ES-I3 (cell line): Measurements from ENCODE around the gene UBE2C.
"Not testable (repeated sequence)": the region's sequence is repeated elsewhere in the genome, so short reads cannot be mapped to it uniquely, and the experiment has no call there.

Experiments
- H3K36me3 ChIP-seq: 2 replicates; pipeline ENCODE4 v1.6.1; 2013; ENCODE audit warnings: mild to moderate bottlenecking, low read length, control low read depth, moderate library complexity; ENCODE audit not compliant: insufficient read depth
- H3K4me1 ChIP-seq: 2 replicates; pipeline ENCODE4 v1.6.1; 2013; ENCODE audit warnings: mild to moderate bottlenecking, control low read depth, low read length; ENCODE audit not compliant: insufficient read depth
- H3K9ac ChIP-seq: 2 replicates; pipeline ENCODE4 v1.6.1; 2013; ENCODE audit warnings: low read depth, mild to moderate bottlenecking, low read length, moderate library complexity
- H3K9me3 ChIP-seq: 2 replicates; pipeline ENCODE4 v1.6.1; 2013; ENCODE audit warnings: mild to moderate bottlenecking, low read length, moderate library complexity; ENCODE audit not compliant: control insufficient read depth, insufficient read depth

The UBE2C gene

DNA sequence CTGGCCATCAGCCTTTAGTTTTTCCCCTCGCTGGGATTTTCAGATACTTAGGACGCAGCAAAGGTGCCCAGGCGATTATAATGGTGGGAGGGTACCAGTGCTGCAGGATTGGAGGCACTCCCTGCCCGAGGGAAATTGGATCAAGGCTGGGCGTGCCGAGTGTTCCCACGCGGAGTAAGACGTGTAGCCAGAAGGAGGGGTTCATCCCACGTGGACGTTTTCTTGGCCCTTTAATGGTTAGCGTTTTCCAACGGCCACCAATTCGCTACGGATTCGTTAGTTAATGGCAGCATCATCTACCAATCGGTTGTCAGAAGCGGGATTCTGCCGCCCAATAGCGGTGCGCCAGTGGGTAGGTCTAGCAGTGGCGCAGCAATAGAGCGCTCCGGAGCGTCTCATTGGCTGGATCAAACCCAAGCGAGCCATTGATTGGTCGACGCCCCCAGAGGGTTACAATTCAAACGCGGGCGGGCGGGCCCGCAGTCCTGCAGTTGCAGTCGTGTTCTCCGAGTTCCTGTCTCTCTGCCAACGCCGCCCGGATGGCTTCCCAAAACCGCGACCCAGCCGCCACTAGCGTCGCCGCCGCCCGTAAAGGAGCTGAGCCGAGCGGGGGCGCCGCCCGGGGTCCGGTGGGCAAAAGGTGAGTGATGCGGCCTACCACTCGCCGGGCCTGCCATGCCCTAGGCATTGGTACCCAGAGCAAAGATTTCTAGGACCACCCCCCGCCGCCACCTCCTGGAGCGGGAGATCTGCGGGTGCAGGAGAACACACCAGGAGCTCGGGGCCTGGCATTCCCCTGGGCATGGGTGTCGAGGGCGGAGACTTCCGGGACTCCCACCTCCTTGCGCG is at the start of gene UBE2C:
Gene UBE2C, plus strand, starts transcription at position 488 of the 849 bp plus-strand sequence. Its CDS starts 52 bp downstream, at position 540.
- peak within 1 kb of the TSS; percentile 97 for H3K9ac ChIP-seq
- H3K9me3 ChIP-seq = no peaks in the 10 kb centered on the region
- H3K36me3 ChIP-seq = peaks cover 9% of the 10 kb centered on the region
- peaks cover 9% of the 10 kb centered on the region; the same call in 1 of the 2 replicates for H3K4me1 ChIP-seq

DNA sequence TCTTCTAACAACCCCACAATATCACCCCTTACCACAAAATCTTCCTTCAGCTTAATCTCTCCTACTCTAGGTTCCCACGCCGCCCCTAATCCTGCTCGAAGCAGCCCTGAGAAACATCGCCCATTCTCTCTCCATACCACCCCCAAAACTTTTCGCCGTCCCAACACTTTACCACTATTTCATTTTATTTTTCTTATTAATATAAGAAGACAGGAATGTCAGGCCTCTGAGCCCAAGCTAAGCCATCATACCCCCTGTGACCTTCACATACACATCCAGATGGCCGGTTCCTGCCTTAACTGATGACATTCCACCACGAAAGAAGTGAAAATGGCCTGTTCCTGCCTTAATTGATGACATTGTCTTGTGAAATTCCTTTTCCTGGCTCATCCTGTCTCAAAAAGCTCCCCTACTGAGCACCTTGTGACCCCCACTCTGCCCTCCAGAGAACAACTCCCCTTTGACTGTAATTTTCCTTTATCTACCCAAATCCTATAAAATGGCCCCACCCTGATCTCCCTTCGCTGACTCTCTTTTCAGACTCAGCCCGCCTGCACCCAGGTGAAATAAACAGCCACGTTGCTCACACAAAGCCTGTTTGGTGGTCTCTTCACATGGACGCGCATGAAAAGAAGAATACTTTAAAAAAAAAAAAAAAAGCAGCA is 47.7 kb upstream of the UBE2C start:
- H3K9ac ChIP-seq = peak overlapping the region; percentile 19
- H3K4me1 ChIP-seq = peaks cover 30% of the 10 kb centered on the region
- H3K36me3 ChIP-seq, H3K9me3 ChIP-seq: not testable (repeated sequence)

DNA sequence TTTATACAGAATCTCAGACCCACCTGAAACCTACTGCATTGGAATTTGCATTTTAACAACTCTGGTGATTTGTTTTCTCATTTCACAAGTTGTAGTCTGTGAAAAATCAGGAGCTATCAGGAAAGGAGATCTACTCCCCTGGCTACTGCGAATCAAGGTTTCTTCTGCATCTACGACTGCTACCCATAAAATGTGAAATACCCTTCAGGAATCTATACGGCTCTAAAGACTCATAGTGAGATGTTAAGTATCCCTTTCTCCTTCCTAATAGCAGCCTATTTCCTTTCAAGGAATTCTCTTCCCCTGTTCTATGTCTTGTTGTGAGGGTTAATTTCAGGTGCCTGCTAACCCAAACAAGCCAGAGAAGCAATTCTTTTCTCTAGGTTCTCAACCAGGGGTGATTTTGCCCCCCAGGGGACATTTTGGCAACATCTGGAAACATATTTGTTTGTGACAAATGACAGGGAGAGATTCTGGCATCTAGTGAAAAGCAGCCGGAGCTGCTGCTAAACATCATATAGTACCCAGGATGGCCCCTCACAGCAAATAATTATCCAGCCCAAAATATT is 47.1 kb upstream of the UBE2C start:
- Histone ChIP-seq H3K36me3 (no peaks in the 10 kb centered on the region), H3K9ac (peak overlapping the region; percentile 19), H3K4me1 (peaks cover 30% of the 10 kb centered on the region), H3K9me3 (peaks cover 4% of the 10 kb centered on the region; the same call in 1 of the 2 replicates)

DNA sequence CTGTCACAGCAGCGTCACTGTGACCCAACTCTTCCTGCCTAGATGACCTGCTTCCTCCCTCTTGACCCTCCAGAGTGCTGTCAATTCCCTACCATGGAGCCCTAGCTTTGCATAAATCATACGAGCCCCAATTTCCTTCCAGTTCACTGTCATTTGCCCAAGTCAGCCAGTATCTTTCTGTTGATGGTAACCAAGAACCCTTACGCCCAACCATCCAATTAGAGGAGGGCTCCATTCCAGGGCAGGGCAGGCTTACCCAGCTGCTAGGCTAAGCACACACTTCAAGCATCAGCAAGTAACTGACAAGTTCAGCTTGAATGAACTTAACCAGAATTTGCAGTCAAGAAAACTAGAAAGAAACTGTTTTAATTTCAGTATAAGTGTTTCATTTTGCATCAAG is 46.5 kb upstream of the UBE2C start:
- no peaks in the 10 kb centered on the region for H3K36me3 ChIP-seq
- H3K9ac ChIP-seq = peak overlapping the region; percentile 19; the same call in 1 of the 2 replicates
- 0 out of 2 replicates have a peak, but pooled peaks cover 2% of the 10 kb centered on the region for H3K9me3 ChIP-seq
- H3K4me1 ChIP-seq = peaks cover 32% of the 10 kb centered on the region

DNA sequence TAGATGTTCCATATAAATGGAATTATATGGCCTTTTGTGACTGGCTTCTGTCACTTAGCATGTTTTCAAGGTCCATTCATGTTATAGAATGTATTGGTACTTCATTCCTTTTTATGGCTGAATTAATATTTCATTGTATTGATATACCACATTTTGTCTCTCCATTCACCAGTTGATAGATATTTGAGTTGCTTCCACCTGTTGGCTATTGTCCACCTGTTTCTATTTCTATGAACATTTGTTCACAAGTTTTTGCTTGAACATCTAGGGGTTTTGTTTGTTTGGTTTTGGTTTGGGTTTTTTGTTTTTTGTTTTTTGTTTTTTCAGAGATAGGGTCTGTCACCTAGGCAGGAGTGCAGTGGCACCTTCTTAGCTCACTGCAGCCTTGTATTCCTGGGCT is 44.0 kb upstream of the UBE2C start:
- H3K4me1 ChIP-seq = peaks cover 33% of the 10 kb centered on the region
- H3K9me3 ChIP-seq = no peaks in the 10 kb centered on the region
- no peaks in the 10 kb centered on the region for H3K36me3 ChIP-seq
- no peak overlapping the region for H3K9ac ChIP-seq

DNA sequence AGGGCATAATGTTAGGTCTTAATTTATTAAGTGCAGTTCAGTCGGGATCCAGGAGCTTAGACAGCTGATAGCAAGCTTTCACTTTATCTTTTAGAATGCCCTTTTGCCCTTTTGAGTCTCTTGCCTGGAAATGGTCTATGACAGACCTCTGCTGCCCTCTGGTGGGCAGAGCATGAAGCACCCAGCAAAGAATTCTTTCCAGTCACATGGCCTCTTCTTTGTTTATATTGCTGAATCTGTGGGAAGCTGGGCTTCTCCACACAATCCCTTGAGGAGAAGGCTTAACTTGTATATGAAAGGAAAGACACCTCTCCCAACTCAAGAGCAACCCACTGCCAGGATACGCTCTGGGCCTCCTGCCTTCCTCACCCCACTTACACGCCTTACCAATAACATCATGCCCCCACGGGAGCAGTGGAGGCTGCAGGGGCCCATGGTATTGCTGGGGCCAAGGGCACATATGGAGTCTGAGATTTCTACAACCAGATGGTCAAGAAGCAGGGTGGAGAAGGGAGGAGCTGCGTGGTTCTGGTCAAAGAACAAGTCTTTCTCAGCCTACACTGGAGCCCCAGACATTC is 41.2 kb upstream of the UBE2C start:
- Histone ChIP-seq H3K36me3 (no peaks in the 10 kb centered on the region), H3K9me3 (no peaks in the 10 kb centered on the region), H3K9ac (0 out of 2 replicates have a peak overlapping the region, but pooled peaks have one; percentile 11)

DNA sequence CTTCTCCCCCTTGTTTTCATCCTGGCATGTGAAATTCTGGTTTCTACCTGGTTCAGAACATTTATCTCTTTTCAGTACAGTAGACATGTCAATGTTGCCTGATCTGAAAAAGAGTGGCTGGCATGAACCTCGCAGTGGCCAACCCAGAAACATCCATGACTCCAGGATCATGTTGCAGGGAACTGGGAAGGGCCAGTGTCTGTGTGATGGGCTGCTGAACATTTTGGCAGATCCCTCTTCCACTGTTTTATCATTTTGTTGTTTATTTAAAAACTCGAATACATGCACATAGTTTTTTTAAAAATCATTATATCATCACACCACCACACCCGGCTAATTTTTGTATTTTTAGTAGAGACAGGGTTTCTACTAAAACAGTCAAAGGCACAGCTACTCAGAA is 39.8 kb upstream of the UBE2C start:
- Histone ChIP-seq H3K9me3 (no peaks in the 10 kb centered on the region), H3K36me3 (no peaks in the 10 kb centered on the region), H3K9ac (no peak overlapping the region), H3K4me1 (peaks cover 4% of the 10 kb centered on the region)

More for the DNA sequence above, 41.2 kb upstream of the UBE2C start:
- H3K4me1 ChIP-seq = peaks cover 18% of the 10 kb centered on the region

DNA sequence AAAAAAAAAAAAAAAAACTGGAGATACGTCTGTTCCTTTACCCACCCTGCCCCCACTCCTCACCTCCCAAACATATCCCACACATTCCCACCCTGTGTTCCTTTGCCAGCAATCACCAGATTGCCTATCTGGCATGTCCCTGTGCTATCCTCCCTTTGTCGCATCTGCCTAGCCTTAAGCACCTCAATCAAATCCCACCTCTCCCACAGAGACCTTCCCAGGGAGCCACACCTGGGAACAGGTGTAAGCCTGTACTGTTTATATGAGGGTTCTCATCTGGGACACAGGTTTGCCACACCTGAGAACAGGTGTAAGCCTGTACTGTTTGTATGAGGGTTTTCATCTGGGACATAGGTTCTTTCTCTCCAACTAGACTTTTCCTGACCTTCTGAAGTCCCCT is 37.5 kb upstream of the UBE2C start:
- Histone ChIP-seq H3K9ac (no peak overlapping the region), H3K36me3 (no peaks in the 10 kb centered on the region), H3K9me3 (no peaks in the 10 kb centered on the region), H3K4me1 (peaks cover 3% of the 10 kb centered on the region; the same call in 1 of the 2 replicates)

DNA sequence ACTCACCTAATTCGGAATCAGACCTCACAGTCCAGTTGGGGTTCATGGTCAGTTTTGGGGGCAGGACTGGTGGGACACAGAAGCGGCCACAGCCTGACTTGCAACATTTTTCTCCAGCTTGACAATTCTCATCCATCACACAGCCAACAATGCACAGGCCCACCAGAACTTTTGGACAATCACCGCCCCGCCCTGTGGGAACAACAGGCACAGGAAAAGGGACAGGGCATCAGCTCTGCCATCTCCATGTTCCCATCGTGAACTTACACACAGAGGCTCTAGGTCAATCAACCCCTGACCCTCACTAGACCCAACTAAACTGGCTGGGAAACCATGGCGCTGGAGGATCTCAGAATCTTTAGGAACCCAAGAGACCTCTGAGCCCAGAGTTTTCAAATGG is 37.0 kb upstream of the UBE2C start:
- peaks cover 3% of the 10 kb centered on the region; the same call in 1 of the 2 replicates for H3K4me1 ChIP-seq
- no peaks in the 10 kb centered on the region for H3K9me3 ChIP-seq
- H3K9ac ChIP-seq = no peak overlapping the region
- no peaks in the 10 kb centered on the region for H3K36me3 ChIP-seq

DNA sequence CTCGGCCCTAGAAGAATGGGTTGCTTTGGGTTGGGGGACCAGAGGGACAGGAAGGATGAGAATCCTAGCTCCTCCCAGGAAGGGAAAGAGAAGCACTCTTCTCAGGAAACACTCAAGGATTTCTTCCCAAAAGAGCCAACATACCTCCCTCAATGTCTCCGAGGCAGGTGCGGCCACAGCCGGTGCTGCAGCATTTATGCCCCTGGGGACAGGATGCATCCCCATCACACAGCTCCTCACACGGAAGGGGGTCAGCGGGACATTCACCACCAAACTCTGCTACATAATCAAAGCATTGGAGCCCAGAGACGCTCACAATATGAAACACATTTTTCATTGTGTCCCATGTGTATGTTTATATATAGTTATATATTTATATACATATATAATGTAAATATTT is 35.5 kb upstream of the UBE2C start:
- H3K9ac ChIP-seq = no peak overlapping the region
- no peaks in the 10 kb centered on the region for H3K9me3 ChIP-seq
- no peaks in the 10 kb centered on the region for H3K36me3 ChIP-seq
- no peaks in the 10 kb centered on the region for H3K4me1 ChIP-seq

DNA sequence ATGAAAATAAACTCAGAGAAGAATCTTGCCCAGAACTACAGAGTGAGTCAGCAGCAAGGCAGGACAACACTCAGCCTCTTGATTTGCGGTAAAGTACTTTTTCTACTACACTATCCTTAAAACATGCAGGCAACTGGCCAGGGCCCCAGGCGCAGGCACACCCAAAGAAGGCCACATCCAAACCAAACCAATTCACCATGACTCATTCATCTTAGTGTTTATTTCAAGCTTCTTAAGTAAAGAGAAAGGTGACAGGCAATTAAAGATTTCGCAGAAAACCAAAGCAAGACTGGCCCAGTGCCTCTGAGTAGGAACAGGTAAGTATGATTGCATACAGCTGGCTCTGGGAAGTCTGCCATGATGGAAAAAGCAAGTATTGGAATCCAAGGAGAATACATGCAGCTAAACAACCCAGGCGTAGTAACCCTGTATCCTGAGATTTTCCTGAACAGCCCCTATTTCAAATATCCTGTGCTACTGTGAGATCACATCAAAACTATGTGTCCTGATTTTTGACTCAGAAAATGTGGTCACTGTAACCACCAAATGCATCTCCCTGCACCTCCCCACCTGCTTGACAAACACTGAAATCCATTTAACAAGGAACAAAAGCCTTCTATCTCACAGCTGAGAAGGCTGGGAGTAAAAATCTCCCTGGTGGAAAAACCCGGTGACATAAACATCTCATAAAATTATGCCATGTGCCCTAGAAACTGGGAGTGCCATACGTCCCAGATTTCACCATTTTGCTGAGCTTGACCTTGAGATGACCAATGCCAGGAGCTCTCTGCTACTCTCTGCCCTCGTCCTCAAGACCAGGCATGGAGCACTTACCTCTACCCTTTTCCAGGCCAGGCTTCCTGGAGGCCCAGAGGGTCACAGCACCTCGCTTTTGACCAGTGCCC is 33.2 kb upstream of the UBE2C start:
- no peaks in the 10 kb centered on the region for H3K4me1 ChIP-seq
- H3K9me3 ChIP-seq = no peaks in the 10 kb centered on the region
- H3K36me3 ChIP-seq = no peaks in the 10 kb centered on the region
- H3K9ac ChIP-seq = no peak overlapping the region

DNA sequence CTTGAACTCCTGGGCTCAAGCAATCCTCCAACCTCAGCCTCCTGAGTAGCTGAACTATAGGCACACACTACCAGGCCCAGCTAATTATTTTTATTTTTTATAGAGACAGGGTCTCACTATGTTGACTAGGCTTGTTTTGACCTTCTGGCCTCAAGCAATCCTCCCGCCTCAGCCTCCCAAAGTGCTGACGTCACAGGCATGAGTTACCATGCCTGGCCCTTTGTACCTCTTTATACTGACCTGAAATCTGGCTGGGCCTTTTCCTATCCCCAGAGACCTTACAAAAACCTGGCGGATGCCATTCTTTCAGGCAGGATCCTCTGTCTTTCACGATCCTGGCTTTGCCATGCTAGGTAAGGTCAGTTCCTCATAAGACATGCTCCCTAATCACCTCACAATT is 32.3 kb upstream of the UBE2C start:
- H3K9ac ChIP-seq = no peak overlapping the region
- H3K9me3 ChIP-seq = no peaks in the 10 kb centered on the region
- H3K36me3 ChIP-seq = no peaks in the 10 kb centered on the region
- H3K4me1 ChIP-seq = no peaks in the 10 kb centered on the region

DNA sequence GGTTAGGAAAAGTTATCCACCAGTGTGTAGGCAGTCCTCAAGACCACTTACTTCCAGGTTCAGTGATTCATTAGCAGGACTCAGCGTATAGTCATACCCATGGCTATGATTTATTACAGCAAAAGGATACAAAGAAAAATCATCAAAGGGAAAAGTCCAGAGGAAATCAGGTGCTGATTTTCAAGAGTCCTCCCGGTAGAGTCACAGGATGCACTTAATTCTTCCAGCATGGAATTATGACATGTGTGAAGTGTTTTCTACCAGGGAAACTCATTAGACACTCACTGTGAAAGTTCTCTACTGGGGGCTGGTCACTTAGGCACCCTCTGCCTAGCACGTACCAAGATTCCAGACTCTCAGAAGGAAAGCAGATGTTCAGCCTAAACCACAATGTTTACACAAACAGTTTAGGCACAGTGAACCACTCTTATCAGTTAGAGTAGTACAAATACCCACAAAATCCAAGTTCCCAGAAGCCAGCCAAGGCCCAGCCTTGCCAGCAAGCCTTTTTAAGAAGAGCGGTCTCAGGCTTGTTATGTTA is 31.0 kb upstream of the UBE2C start:
- H3K36me3 ChIP-seq = no peaks in the 10 kb centered on the region
- no peak overlapping the region for H3K9ac ChIP-seq
- no peaks in the 10 kb centered on the region for H3K4me1 ChIP-seq

More for the DNA sequence above, 31.0 kb upstream of the UBE2C start:
- no peaks in the 10 kb centered on the region for H3K9me3 ChIP-seq
